Right ventricle myocardium superior (tissue), 1 donor: ENCODE data around the gene MAN1C1. TPM values are rescaled to one million over a fixed set of nuclear protein-coding genes. Genes with fewer than 3 reads are reported as not detected.

ENCODE experiments used
- ATAC-seq: fragments of 200-7000 bp; cut with Tn5 transposase; one replicate; pipeline ENCODE4 v1.9.1; 2020; ENCODE audit warnings: mild to moderate bottlenecking; ENCODE audit not compliant: poor library complexity
- DNase-seq: peaks from one replicate; pipeline ENCODE4 v3.0.0-alpha.2; 2020
- intact Hi-C: fragments of 100-400 bp; cut with DNase I; formaldehyde crosslinking; loops from one replicate; pipeline ENCODE4 v1.11.2; 2022
- total RNA-seq: library from RNA; stranded (reverse); fragmentation: NEBNext Ultra II Directional; extraction: Animal tissue kit (Norgen Biotek cat#: 25700); gene quantifications from one replicate; pipeline ENCODE4 v1.2.1, GENCODE V29; 2021
- donor health status: DM: no; HTN: yes; CAD: no; lungs with severe emphysema.

MAN1C1 gene
- total RNA-seq, 1 donor from 2014 or later: 17.5 TPM

- intact Hi-C loops: loop anchor here (10.0 kb wide), 2 partner anchors 411 to 571 kb away; partner anchors contain the start of gene RSRP1
- DNase-seq (no peak), ATAC-seq (no peak)
Observed at GRCh38 chr1:25816112-25816718, 199.6 kb downstream of the MAN1C1 start.

GRCh38 chr1:25817840-25818501 is 201.4 kb downstream of the MAN1C1 start:
- DNase-seq: no peak
- no peak for ATAC-seq
- intact Hi-C loops: loop anchor here (10.0 kb wide), 2 partner anchors 413 to 573 kb away; partner anchors contain the start of gene RSRP1

- intact Hi-C loops: loop anchor here (10.0 kb wide), 2 partner anchors 414 to 574 kb away; partner anchors contain the start of gene RSRP1
- ATAC-seq: no peak
- no peak for DNase-seq
Observed at GRCh38 chr1:25818569-25818968, 202.0 kb downstream of the MAN1C1 start.

- intact Hi-C loops: loop anchor here (10.0 kb wide), 2 partner anchors 415 to 575 kb away; partner anchors contain the start of gene RSRP1
- peak; percentile 93 for ATAC-seq
Observed at GRCh38 chr1:25819491-25820246, 203.1 kb downstream of the MAN1C1 start, which contains the start of gene MTFR1L. MTFR1L (plus strand) TSS chr1:25819954; CDS start chr1:25823105, 3,151 bp downstream.

GRCh38 chr1:25820247-25821111 is 203.9 kb downstream of the MAN1C1 start:
- DNase-seq: peak; percentile 72
- intact Hi-C loops: no loop called here
- ATAC-seq: peak; percentile 58

More at GRCh38 chr1:25819491-25820246, 203.1 kb downstream of the MAN1C1 start, which contains the start of gene MTFR1L:
- peak; percentile 93 for DNase-seq

- ATAC-seq (no peak), DNase-seq (no peak)
- intact Hi-C loops: no loop called here
Observed at GRCh38 chr1:25821112-25821476, 204.5 kb downstream of the MAN1C1 start.

GRCh38 chr1:25821630-25822091 is 205.1 kb downstream of the MAN1C1 start:
- intact Hi-C loops: no loop called here
- ATAC-seq (no peak), DNase-seq (no peak)

- DNase-seq (no peak), ATAC-seq (no peak)
- intact Hi-C loops: no loop called here
Observed at GRCh38 chr1:25825605-25826004, 209.0 kb downstream of the MAN1C1 start.

GRCh38 chr1:25826571-25826970 is 210.0 kb downstream of the MAN1C1 start:
- no peak for DNase-seq
- ATAC-seq: no peak
- intact Hi-C loops: no loop called here

- intact Hi-C loops: no loop called here
- DNase-seq (no peak), ATAC-seq (no peak)
Observed at GRCh38 chr1:25828491-25828890, 211.9 kb downstream of the MAN1C1 start.

- DNase-seq: no peak
- ATAC-seq: no peak
- intact Hi-C loops: no loop called here
Observed at GRCh38 chr1:25829046-25829445, 212.5 kb downstream of the MAN1C1 start.

GRCh38 chr1:25831569-25832196 is 215.1 kb downstream of the MAN1C1 start:
- no peak for ATAC-seq
- no peak for DNase-seq
- intact Hi-C loops: no loop called here

- DNase-seq: no peak
- intact Hi-C loops: no loop called here
- no peak for ATAC-seq
Observed at GRCh38 chr1:25832336-25833037, 215.9 kb downstream of the MAN1C1 start.

GRCh38 chr1:25833158-25833557 is 216.6 kb downstream of the MAN1C1 start:
- DNase-seq: no peak
- intact Hi-C loops: no loop called here
- ATAC-seq: no peak
